Kidney (tissue), 14 donors: ENCODE measurements around the gene B3GNT3. TPM values are rescaled to one million over a fixed set of nuclear protein-coding genes. Genes with fewer than 3 reads are reported as not detected.

Experiments
- DNase-seq, 5 donors: peaks; one replicate each; pipeline ENCODE4 v3.0.0-alpha.2; 2013 to 2020
- FAIRE-seq: peaks from 2 replicates; lab custom pipeline; 2012; peaks lifted over from hg19 to GRCh38; lab: Jason Lieb, UNC
- H3K27ac ChIP-seq, 2 donors: one replicate each; pipeline ENCODE4 v1.7.0; 2013; ENCODE audit warnings: low read depth in 2 of 2, low read length in 2 of 2, inconsistent platforms in 1 of 2
- H3K27me3 ChIP-seq: one replicate; pipeline ENCODE4 v1.7.1; 2013; ENCODE audit warnings: low read length, inconsistent platforms; ENCODE audit not compliant: control insufficient read depth, insufficient read depth
- H3K36me3 ChIP-seq, 3 donors: one replicate each; pipeline versions ENCODE4 v1.7.0 to v1.7.1; 2013; ENCODE audit warnings: low read length in 3 of 3, control low read depth in 1 of 3, inconsistent platforms in 1 of 3; ENCODE audit not compliant: insufficient read depth in 3 of 3, control insufficient read depth in 2 of 3
- H3K4me1 ChIP-seq, 3 donors: one replicate each; pipeline versions ENCODE4 v1.7.0 to v1.7.1; 2013; ENCODE audit warnings: low read length in 3 of 3, inconsistent platforms in 1 of 3, low read depth in 1 of 3; ENCODE audit not compliant: control insufficient read depth in 2 of 3, insufficient read depth in 2 of 3
- H3K4me3 ChIP-seq, 3 donors: one replicate each; pipeline versions ENCODE4 v1.7.0 to v1.8.1; 2013; ENCODE audit warnings: low read length in 3 of 3, control low read depth in 1 of 3, inconsistent platforms in 1 of 3
- H3K9ac ChIP-seq, 3 donors: one replicate each; pipeline versions ENCODE4 v1.7.0 to v1.7.1; 2013; ENCODE audit warnings: low read length in 3 of 3, control low read depth in 1 of 3, inconsistent platforms in 1 of 3
- H3K9me3 ChIP-seq, 3 donors: one replicate each; pipeline versions ENCODE4 v1.7.0 to v1.7.1; 2013; ENCODE audit warnings: low read length in 3 of 3, control low read depth in 1 of 3, inconsistent platforms in 1 of 3; ENCODE audit not compliant: control insufficient read depth in 2 of 3, insufficient read depth in 1 of 3
- intact Hi-C: fragments of 100-400 bp; cut with DNase I; formaldehyde crosslinking; loops from one replicate; pipeline ENCODE4 v1.11.1; 2022
- polyA plus RNA-seq: library from polyadenylated mRNA; stranded (reverse); fragments of 350-450 nt; fragmentation: Illumina TruSeq; extraction: RNeasy Lipid Tissue Mini Kit (QIAGEN cat#74804); gene quantifications from one replicate; pipeline ENCODE4 v1.2.3, GENCODE V29; 2014; ENCODE audit warnings: low read depth, low replicate concordance; ENCODE audit not compliant: insufficient read depth
- total RNA-seq: library from RNA; stranded (reverse); fragmentation: NEBNext Ultra II Directional; extraction: Animal tissue kit (Norgen Biotek cat#: 25700); gene quantifications from one replicate; pipeline ENCODE4 v1.2.1, GENCODE V29; 2021
- TF ChIP-seq, protein P1 (sequence below): IDR thresholded peaks from 3 replicates; pipeline ENCODE4 v1.5.1; 2012; ENCODE audit warnings: mild to moderate bottlenecking, moderate library complexity, borderline replicate concordance; ENCODE audit not compliant: insufficient read depth; ENCODE audit errors: extremely low read depth
- donor health status: control.
- donor health status: control.
- donor health status: control.
- donor health status: control.
- donor health status: control.
- donor health status: DM: yes; HTN: yes; CAD: no.
- donor health status: Normal renal cell carcinoma (clear cell type).

The B3GNT3 gene
- total and polyA plus RNA-seq, 2 donors from 2014 or later: 2.0 to 36.2 TPM

DNA sequence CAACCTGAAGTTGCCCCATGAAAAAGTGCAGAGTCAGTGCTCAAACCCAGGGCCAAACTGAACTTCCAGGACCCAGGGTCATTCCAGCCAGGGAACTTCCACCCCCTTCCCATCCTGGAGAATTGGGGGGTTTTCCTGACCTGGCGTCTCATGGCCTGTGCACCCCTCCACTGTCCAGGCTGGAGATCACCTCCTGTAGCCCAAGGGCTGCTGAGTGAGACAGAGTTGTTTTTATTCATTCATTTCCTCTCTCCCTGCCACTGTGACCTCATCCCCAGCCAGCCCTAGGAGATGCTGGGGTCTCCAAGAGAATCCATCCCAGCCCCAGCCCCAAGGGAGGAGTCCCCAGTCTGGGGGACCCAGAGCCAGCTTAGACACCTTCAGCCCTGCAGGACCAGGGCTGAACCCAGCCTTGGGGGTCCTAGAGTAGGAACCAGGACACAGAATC lies 39.5 kb upstream of the B3GNT3 start:
- no peaks in the 10 kb centered on the region for H3K9me3 ChIP-seq
- H3K27me3 ChIP-seq: no peaks in the 10 kb centered on the region
- no peaks in the 10 kb centered on the region for H3K4me1 ChIP-seq
- no peak overlapping the region for H3K9ac ChIP-seq
- intact Hi-C loops: no loop called here
- FAIRE-seq (no peak), DNase-seq (no peak)
- H3K4me3 ChIP-seq: no peak overlapping the region
- no peak overlapping the region for H3K27ac ChIP-seq
- TF ChIP-seq, protein P1, sequence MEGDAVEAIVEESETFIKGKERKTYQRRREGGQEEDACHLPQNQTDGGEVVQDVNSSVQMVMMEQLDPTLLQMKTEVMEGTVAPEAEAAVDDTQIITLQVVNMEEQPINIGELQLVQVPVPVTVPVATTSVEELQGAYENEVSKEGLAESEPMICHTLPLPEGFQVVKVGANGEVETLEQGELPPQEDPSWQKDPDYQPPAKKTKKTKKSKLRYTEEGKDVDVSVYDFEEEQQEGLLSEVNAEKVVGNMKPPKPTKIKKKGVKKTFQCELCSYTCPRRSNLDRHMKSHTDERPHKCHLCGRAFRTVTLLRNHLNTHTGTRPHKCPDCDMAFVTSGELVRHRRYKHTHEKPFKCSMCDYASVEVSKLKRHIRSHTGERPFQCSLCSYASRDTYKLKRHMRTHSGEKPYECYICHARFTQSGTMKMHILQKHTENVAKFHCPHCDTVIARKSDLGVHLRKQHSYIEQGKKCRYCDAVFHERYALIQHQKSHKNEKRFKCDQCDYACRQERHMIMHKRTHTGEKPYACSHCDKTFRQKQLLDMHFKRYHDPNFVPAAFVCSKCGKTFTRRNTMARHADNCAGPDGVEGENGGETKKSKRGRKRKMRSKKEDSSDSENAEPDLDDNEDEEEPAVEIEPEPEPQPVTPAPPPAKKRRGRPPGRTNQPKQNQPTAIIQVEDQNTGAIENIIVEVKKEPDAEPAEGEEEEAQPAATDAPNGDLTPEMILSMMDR: no peak
- no peaks in the 10 kb centered on the region for H3K36me3 ChIP-seq

DNA sequence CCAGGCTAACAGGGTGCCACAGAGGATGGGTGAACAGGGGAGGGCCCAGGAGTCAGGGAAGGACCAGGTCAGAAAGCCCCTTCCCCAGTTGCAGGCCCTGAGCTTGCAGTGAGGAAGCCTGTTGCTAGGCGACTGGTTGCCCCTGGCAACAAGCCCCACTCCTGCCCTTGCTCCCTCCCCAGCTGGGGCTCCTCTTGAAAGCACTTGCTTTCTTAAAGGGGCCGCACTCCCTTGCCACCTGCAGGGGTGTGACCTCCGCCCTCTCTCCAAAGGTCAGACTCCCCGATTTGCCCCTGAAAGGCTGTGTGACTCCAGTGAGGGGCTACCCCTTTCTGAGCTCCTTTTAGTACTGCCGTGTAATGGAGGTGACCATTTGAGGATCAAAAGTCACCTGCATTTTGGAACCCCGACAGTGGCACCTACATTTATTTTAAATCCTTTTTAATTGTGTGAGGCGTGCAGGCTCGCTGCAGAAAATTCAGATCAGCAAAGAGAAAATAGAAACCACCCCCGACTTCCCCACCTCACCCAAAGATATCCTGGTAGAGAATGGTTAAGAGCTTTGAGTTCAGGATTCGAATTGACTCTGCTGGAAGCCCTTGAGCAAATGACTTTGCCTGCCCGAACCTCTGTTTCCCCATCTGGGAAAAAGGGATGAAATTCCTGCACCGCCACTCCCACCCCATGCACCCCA lies 38.8 kb upstream of the B3GNT3 start:
- H3K27me3 ChIP-seq: no peaks in the 10 kb centered on the region
- H3K9ac ChIP-seq: no peak overlapping the region
- TF ChIP-seq, protein P1: no peak
- H3K36me3 ChIP-seq: no peaks in the 10 kb centered on the region
- no peak for FAIRE-seq
- DNase-seq: peak in 4 of 5 donors; percentile 68 to 87 (median 79)
- no peak overlapping the region for H3K4me3 ChIP-seq
- intact Hi-C loops: no loop called here
- no peak overlapping the region for H3K27ac ChIP-seq
- H3K4me1 ChIP-seq: no peaks in the 10 kb centered on the region
- H3K9me3 ChIP-seq: no peaks in the 10 kb centered on the region

DNA sequence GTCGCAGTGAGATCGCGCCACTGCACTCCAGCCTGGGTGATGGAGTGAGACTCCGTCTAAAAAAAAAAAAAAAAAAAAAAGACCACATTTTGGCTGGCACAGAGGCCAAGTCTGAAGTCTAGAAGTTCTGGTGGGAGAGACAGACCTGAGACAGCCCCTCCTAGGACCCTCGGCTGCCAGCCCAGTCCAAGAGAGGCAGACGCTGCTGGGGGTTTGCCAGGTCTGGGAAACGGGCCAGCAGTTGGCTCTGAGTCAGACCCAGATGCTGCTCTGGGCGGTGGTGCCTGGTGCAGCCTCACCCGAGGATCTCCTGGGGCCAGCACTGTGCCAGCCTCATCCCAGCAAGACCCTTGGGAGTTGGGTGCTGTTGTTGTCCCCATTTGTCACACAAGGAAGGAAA lies 37.8 kb upstream of the B3GNT3 start:
- no peaks in the 10 kb centered on the region for H3K36me3 ChIP-seq
- H3K27ac ChIP-seq: no peak overlapping the region
- H3K9ac ChIP-seq: no peak overlapping the region
- FAIRE-seq (no peak), DNase-seq (peak in 1 of 5 donors; percentile 80)
- TF ChIP-seq, protein P1: no peak
- no peaks in the 10 kb centered on the region for H3K27me3 ChIP-seq
- no peaks in the 10 kb centered on the region for H3K9me3 ChIP-seq
- no peak overlapping the region for H3K4me3 ChIP-seq
- intact Hi-C loops: no loop called here
- no peaks in the 10 kb centered on the region for H3K4me1 ChIP-seq
